Measurements from ENCODE around the gene UBE2D2.

GRCh38 chr5:139593716-139594319, 32.7 kb downstream of the UBE2D2 start:
- TF ChIP-seq POLR2AphosphoS5 (IDR thresholded peaks at IDR 0.05; ENCODE audit: insufficient read depth in 1 of 2, low read depth in 1 of 2) = no peak
- TF ChIP-seq, protein P1, sequence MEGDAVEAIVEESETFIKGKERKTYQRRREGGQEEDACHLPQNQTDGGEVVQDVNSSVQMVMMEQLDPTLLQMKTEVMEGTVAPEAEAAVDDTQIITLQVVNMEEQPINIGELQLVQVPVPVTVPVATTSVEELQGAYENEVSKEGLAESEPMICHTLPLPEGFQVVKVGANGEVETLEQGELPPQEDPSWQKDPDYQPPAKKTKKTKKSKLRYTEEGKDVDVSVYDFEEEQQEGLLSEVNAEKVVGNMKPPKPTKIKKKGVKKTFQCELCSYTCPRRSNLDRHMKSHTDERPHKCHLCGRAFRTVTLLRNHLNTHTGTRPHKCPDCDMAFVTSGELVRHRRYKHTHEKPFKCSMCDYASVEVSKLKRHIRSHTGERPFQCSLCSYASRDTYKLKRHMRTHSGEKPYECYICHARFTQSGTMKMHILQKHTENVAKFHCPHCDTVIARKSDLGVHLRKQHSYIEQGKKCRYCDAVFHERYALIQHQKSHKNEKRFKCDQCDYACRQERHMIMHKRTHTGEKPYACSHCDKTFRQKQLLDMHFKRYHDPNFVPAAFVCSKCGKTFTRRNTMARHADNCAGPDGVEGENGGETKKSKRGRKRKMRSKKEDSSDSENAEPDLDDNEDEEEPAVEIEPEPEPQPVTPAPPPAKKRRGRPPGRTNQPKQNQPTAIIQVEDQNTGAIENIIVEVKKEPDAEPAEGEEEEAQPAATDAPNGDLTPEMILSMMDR (IDR thresholded peaks at IDR 0.05) = no peak
